ENCODE measurements around the gene FAIM2.
A peak's percentile ranks its signal among the peaks of the same experiment; 100 is the strongest.

Gene FAIM2

DNA sequence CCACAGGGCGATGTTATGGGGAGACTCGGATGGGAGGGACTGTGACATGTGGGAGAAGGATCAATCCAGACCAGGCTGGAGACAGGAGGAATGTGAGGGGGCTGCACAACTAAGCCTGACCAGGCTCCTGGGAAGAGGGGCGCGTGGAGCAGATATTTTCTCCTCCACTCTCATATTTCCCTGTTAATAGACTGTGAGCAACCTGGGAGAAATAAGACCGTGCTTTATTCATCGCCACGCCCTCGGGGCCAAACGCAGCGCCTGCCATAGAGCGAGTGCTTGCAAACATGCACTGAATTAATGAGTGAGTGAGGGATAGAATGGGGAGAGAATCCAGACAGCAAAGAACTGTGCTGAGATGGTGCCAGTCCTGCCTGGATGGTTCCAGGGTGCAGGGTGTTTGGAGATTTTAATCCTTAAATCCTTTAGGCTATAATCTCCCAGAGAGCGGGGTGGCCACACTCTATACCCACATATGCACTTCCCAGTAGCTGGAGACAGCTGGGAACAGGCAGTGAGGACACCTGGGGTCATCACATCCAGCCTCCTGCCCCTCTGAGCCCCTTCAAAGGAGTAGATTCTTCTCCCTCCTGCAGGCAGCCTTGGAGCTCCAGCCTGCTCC lies 13.6 kb upstream of the FAIM2 start:
- no peak for DNase-seq (ENCODE audit: low read depth)

DNA sequence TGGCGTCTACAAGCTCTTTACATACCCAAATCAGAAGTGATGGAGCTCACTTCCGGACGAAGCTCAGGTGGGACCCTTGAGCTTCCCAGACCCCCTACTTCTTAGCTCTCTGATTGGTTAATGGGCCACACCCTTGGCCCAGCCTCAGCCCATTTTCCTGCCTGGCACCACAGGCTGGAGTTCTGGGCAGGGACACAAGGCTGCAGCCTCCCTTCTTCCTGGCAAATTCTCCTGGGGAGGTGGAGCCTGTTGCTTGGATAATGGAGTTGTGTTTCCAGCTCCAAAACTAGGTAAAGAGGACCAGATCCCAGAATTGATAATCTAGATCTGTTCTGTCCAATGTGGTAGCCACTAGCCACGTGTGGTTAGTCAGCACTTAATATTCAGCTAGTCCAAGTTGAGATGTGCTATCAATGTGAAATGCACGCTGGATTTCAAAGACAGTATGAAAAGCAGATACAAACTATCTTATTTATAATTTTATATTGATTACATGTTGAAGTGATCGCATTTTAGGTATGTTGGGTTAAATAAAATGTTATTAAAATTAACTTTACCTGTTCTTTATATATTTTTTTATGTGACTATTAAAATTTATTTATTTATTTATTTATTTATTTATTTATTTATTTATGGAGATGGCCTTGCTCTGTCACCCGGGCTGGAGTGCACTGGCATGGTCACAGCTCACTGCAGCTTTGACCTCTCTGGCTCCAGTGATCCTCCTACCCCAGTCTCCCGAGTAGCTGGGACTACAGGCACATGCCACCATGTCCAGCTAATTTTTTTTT lies 12.6 kb upstream of the FAIM2 start:
- DNase-seq (ENCODE audit: low read depth), result no peak

DNA sequence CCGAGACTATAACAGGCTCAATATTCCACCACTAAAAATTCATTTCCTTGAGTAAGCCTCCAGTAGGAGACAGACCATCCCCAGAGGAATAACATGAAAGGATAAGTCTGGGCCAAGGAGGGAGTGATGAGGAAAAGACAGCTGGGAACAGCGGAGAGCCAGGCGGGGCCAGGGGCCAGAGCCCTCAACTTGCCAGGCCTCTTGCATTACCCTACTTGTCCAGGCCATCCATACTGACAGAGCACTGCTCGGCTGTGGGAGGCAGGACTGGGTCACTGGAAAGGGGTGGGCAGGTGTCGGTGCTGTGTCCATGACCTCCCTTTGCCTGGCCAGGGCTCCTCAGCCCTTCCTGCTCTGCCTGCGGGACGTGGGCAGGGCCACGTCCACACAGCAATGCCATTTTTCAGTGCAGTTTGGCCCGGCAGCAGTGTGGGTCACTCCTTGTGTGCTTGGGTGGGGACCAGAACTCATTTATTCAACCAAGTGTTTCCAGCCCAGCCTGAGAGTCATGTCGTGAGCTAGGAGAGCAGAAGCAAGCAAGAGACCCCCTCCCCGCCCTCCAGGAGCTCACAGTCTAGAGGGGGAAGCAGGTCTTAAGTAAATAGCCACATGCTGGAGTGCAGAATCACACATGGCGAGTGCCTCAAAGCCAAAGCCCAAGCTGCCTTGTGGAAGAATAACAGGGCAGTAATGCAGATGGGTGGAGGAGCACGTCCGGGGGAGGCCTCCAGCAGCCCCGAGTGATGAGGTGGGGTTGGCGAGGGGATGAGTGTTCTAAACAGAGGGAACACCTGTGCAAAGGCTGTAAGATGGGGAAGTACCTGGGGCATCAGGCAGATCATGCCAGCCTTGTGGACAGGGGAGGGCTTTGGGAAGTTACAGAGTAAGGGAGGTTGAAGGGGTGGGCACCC lies 8.9 kb upstream of the FAIM2 start:
- no peak for DNase-seq (ENCODE audit: low read depth)

DNA sequence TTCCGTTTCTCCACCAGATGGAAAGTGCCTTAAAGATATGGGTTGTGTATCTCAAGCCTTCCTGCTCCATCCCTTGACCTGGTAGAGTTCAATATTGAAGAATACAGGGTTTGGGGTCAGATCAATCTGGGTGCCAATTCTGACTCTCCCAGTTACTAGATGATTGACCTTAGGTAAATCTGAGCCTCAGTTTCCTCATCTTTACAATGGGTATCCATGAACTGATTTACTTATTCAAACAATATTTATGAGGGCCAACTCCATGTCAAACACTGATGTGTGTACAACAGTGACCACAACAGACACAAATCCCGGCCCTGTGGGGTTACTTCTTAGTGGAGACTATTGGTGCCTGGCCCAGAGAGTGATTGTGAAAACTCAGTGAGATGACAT lies 7.5 kb upstream of the FAIM2 start:
- no peak for DNase-seq (ENCODE audit: low read depth)

- DNase-seq (ENCODE audit: low read depth), result no peak
Measured at GRCh38 chr12:49910331-49911212, 6.9 kb upstream of the FAIM2 start.

- peak; percentile 14 for DNase-seq (ENCODE audit: low read depth)
Measured at GRCh38 chr12:49909826-49910225, 6.1 kb upstream of the FAIM2 start.

DNA sequence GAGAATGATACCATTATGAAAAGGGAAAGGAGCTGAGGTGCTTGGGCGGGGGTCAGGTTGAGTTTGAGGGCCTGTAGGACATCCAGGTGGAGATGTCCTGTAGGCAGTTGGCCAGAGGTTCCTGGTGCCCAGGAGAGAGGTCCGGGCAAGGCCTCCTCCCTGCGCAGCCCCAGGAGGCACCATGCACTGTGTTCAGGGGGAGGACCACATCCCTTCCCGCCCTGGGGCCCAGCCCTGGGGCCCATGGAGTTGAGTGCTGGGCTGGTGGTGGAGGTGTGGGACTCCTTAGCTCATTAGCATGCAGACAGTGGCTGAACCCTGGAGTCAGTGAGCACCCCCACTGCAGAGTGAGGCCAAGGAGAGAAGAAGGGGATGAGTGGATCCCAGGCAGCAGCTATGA lies 5.7 kb upstream of the FAIM2 start:
- no peak for DNase-seq (ENCODE audit: low read depth)

GRCh38 chr12:49907352-49907751 lies 3.7 kb upstream of the FAIM2 start:
- DNase-seq (ENCODE audit: low read depth), result no peak

- DNase-seq (ENCODE audit: low read depth), result no peak
Measured at GRCh38 chr12:49905718-49906314, 2.1 kb upstream of the FAIM2 start.

GRCh38 chr12:49904601-49905000 lies 901 bp upstream of the FAIM2 start:
- no peak for DNase-seq (ENCODE audit: low read depth)

GRCh38 chr12:49903351-49903699 lies 375 bp downstream of the FAIM2 start:
- DNase-seq (ENCODE audit: low read depth), result no peak

DNA sequence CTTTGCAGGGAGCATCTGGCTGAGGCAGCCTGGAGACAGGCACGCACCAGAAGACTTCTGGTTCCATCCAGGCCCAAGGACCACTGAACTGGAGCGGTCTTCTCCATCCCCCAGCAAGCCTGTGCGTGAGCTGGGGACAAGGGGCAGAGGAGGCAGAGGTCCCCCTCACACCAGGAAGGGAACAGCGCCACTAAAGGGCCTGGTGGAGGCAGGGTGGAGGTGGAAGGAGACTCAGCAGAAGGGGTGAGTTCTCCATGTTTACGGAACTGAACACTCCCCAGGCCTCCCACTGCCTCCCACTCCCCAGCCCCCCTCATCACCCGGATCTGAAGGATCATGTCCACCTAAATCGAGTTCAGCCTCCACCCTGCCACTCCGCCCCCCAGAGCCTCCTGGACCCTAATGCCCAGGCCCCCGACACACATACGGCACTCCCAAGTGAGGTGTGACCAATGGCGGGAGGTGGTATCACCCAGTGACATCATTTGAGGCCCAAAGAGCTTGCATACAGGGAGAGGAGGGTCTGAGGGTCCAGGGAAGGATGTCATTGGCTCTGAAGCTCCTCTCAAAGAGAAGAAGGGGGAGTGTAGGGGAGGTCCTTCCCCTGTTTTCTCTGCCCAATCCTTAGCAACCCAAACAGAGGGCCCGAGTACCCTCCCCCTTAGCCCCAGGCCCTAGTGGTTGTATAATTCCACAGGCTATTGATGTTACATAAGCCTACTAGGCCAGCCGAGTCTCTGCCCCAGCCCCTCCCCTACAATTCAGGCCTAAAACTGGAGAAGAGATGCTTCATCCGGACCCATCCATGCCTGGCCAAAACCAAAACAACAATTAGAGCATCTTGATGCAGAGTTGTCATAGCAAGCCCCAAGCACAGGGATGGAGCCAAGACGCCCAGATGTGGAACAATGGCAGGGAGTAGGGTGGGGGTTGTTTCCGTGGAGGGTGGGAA lies 1.0 kb downstream of the FAIM2 start:
- DNase-seq (ENCODE audit: low read depth), result no peak

GRCh38 chr12:49901986-49902385 lies 1.7 kb downstream of the FAIM2 start:
- no peak for DNase-seq (ENCODE audit: low read depth)

- DNase-seq (ENCODE audit: low read depth), result no peak
Measured at GRCh38 chr12:49901026-49901425, 2.7 kb downstream of the FAIM2 start.

- no peak for DNase-seq (ENCODE audit: low read depth)
Measured at GRCh38 chr12:49900371-49900770, 3.3 kb downstream of the FAIM2 start.

- DNase-seq (ENCODE audit: low read depth), result no peak
Measured at GRCh38 chr12:49899921-49900320, 3.8 kb downstream of the FAIM2 start.

DNA sequence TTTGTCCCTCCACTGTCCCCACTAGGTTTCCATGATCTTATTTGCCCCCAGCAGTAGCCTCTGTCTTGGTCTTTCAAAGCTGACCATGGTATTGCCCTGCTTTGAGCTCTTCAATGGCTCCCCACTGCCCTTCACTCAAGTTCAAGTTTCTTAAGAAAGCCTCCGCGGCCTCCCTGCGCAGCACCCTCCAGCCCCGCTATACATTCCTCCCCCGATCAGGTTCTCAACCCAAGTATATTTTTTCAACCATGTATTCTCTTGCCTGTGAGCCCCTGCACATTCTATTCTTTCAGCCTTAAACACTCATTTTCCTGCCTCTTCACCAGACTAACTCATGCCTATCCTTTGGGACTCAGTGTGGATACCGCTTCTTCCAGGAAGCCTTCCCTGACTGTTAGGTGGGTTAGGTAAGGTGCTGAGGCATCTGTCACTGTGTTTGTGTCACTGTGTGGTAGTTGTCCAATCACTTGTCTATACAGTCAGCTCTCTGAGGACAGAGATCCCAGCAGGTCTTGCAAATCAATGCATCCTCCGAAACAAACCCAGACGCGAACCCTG lies 4.3 kb downstream of the FAIM2 start:
- no peak for DNase-seq (ENCODE audit: low read depth)

- peak; percentile 20 for DNase-seq (ENCODE audit: low read depth)
Measured at GRCh38 chr12:49897276-49897675, 6.4 kb downstream of the FAIM2 start.

- DNase-seq (ENCODE audit: low read depth), result no peak
Measured at GRCh38 chr12:49895773-49896172, 7.9 kb downstream of the FAIM2 start.

- no peak for DNase-seq (ENCODE audit: low read depth)
Measured at GRCh38 chr12:49894751-49895148, 8.9 kb downstream of the FAIM2 start.
